H9 (cell line): ENCODE results near the gene SLC6A19. TPM values are rescaled to one million over a fixed set of nuclear protein-coding genes. Genes with fewer than 3 reads are reported as not detected.
A peak's percentile ranks its signal among the peaks of the same experiment; 100 is the strongest.

Experiments used
- DNase-seq: peaks from one replicate; pipeline ENCODE4 v3.0.0-alpha.2; 2017
- H2AFZ ChIP-seq: one replicate; pipeline ENCODE4 v1.6.1; 2013; ENCODE audit warnings: mild to moderate bottlenecking, low read length, control low read depth, moderate library complexity
- H2AK5ac ChIP-seq: 2 replicates; pipeline ENCODE4 v1.6.1; 2013; ENCODE audit warnings: low read length, control low read depth, mixed read lengths; ENCODE audit not compliant: insufficient read length
- H2BK120ac ChIP-seq: one replicate; pipeline ENCODE4 v1.6.1; 2013; ENCODE audit warnings: low read depth, mild to moderate bottlenecking, low read length, control low read depth, inconsistent platforms; ENCODE audit not compliant: poor library complexity, severe bottlenecking
- H2BK12ac ChIP-seq: 2 replicates; pipeline ENCODE4 v1.6.1; 2013; ENCODE audit warnings: low read length, control low read depth, mixed read lengths, low read depth; ENCODE audit not compliant: insufficient read length
- H2BK15ac ChIP-seq: 2 replicates; pipeline ENCODE4 v1.6.1; 2013; ENCODE audit warnings: low read depth, low read length, control low read depth
- H2BK20ac ChIP-seq: one replicate; pipeline ENCODE4 v1.6.1; 2013; ENCODE audit warnings: low read depth, mild to moderate bottlenecking, low read length, control low read depth, inconsistent platforms; ENCODE audit not compliant: poor library complexity, severe bottlenecking
- H2BK5ac ChIP-seq: 2 replicates; pipeline ENCODE4 v1.6.1; 2013; ENCODE audit warnings: low read length, control low read depth, mixed read lengths; ENCODE audit not compliant: insufficient read length
- H3K14ac ChIP-seq: 2 replicates; pipeline ENCODE4 v1.6.1; 2013; ENCODE audit warnings: low read length, control low read depth; ENCODE audit not compliant: insufficient read depth
- H3K18ac ChIP-seq: 2 replicates; pipeline ENCODE4 v1.6.1; 2013; ENCODE audit warnings: low read depth, mild to moderate bottlenecking, mixed read lengths, low read length, control low read depth; ENCODE audit not compliant: insufficient read length
- H3K23ac ChIP-seq: 2 replicates; pipeline ENCODE4 v1.6.1; 2013; ENCODE audit warnings: low read length, control low read depth, mixed read lengths, low read depth; ENCODE audit not compliant: insufficient read length
- H3K23me2 ChIP-seq: 2 replicates; pipeline ENCODE4 v1.6.1; 2013; ENCODE audit warnings: low read depth, mild to moderate bottlenecking, mixed read lengths, low read length, control low read depth; ENCODE audit not compliant: insufficient read length, poor library complexity, severe bottlenecking
- H3K27ac ChIP-seq: 2 replicates; pipeline ENCODE4 v1.5.1; 2013; ENCODE audit warnings: low read length, control low read depth, mixed read lengths, low read depth; ENCODE audit not compliant: insufficient read length
- H3K27me3 ChIP-seq: 2 replicates; pipeline ENCODE4 v1.6.1; 2013; ENCODE audit warnings: low read length, control low read depth, inconsistent platforms; ENCODE audit not compliant: insufficient read depth
- H3K4ac ChIP-seq: 2 replicates; pipeline ENCODE4 v1.6.1; 2013; ENCODE audit warnings: low read depth, mild to moderate bottlenecking, control low read depth, inconsistent platforms, low read length, moderate library complexity
- H3K4me1 ChIP-seq: 2 replicates; pipeline ENCODE4 v1.6.1; 2013; ENCODE audit warnings: low read length, control low read depth, inconsistent platforms; ENCODE audit not compliant: insufficient read depth
- H3K4me2 ChIP-seq: 2 replicates; pipeline ENCODE4 v1.6.1; 2013; ENCODE audit warnings: low read length, control low read depth, mixed read lengths; ENCODE audit not compliant: insufficient read length, insufficient read depth
- H3K56ac ChIP-seq: 2 replicates; pipeline ENCODE4 v1.6.1; 2013; ENCODE audit warnings: low read depth, mild to moderate bottlenecking, mixed read lengths, low read length, control low read depth; ENCODE audit not compliant: insufficient read length
- H3K79me1 ChIP-seq: 2 replicates; pipeline ENCODE4 v1.6.1; 2013; ENCODE audit warnings: low read depth, mild to moderate bottlenecking, moderate library complexity, low read length, control low read depth, inconsistent platforms; ENCODE audit not compliant: insufficient read depth, poor library complexity, severe bottlenecking
- H3K79me2 ChIP-seq: 2 replicates; pipeline ENCODE4 v1.6.1; 2013; ENCODE audit warnings: low read length, control low read depth, inconsistent platforms; ENCODE audit not compliant: insufficient read depth
- H3K9ac ChIP-seq: 2 replicates; pipeline ENCODE4 v1.6.1; 2013; ENCODE audit warnings: low read length, control low read depth, mixed read lengths; ENCODE audit not compliant: insufficient read length; ENCODE audit errors: extremely low read depth
- H3K9me3 ChIP-seq: one replicate; pipeline ENCODE4 v1.6.1; 2013; ENCODE audit warnings: low read depth, low read length, inconsistent platforms; ENCODE audit not compliant: control insufficient read depth
- H3T11ph ChIP-seq: one replicate; pipeline ENCODE4 v1.6.1; 2013; ENCODE audit warnings: mild to moderate bottlenecking, low read length, control low read depth, inconsistent platforms
- H4K20me1 ChIP-seq: one replicate; pipeline ENCODE4 v1.6.1; 2013; ENCODE audit not compliant: control insufficient read depth, insufficient read length, insufficient read depth
- H4K5ac ChIP-seq: 2 replicates; pipeline ENCODE4 v1.6.1; 2013; ENCODE audit warnings: low read depth, mild to moderate bottlenecking, mixed read lengths, low read length, control low read depth; ENCODE audit not compliant: insufficient read length
- H4K8ac ChIP-seq: replicated peaks from 2 replicates; pipeline ENCODE4 v1.6.1; 2013; ENCODE audit warnings: low read length, control low read depth, mixed read lengths, low read depth; ENCODE audit not compliant: insufficient read length
- H4K91ac ChIP-seq: 2 replicates; pipeline ENCODE4 v1.6.1; 2013; ENCODE audit warnings: low read depth, mild to moderate bottlenecking, moderate library complexity, mixed read lengths, low read length, control low read depth; ENCODE audit not compliant: insufficient read length
- H3K27ac Mint-ChIP-seq, 3 experiments: 2 replicates in 2 of 3; 3 replicates in 1 of 3; pipeline ENCODE4 v1.8.0; 2020 to 2021; ENCODE audit warnings: mixed read lengths in 3 of 3, mild to moderate bottlenecking in 1 of 3, moderate library complexity in 1 of 3
- H3K27me3 Mint-ChIP-seq: 2 replicates; pipeline ENCODE4 v1.8.0; 2021; ENCODE audit warnings: low read depth, mild to moderate bottlenecking, moderate library complexity, mixed read lengths
- H3K36me3 Mint-ChIP-seq, 3 experiments: 2 replicates in 2 of 3; 3 replicates in 1 of 3; pipeline ENCODE4 v1.8.0; 2020 to 2021; ENCODE audit warnings: low read depth in 3 of 3, mixed read lengths in 3 of 3; ENCODE audit not compliant: insufficient read depth in 1 of 3
- H3K4me1 Mint-ChIP-seq, 2 experiments: 2 replicates each; pipeline ENCODE4 v1.8.0; 2020; ENCODE audit warnings: mixed read lengths in 2 of 2
- H3K4me3 Mint-ChIP-seq, 2 experiments: 2 replicates in 1 of 2; 3 replicates in 1 of 2; pipeline ENCODE4 v1.8.0; 2020 to 2021; ENCODE audit warnings: mild to moderate bottlenecking in 2 of 2, mixed read lengths in 2 of 2, moderate library complexity in 1 of 2
- H3K9me3 Mint-ChIP-seq, 2 experiments: 2 replicates in 1 of 2; 3 replicates in 1 of 2; pipeline ENCODE4 v1.8.0; 2020; ENCODE audit warnings: mild to moderate bottlenecking in 2 of 2, mixed read lengths in 2 of 2, moderate library complexity in 1 of 2
- CTCF ChIP-seq: fragments of 200-600 bp; sonication (generic); conservative IDR thresholded peaks from 3 replicates; pipeline ENCODE4 v1.8.0; 2021; ENCODE audit warnings: antibody characterized with exemption, mild to moderate bottlenecking
- WGBS: extraction: QIAGEN DNeasy Blood & Tissue Kit; methylation state at CpG from one replicate; pipeline ENCODE4 v1.1.7; 2013; ENCODE audit warnings: missing lambda C conversion rate, low lambda C conversion rate, mixed read lengths; ENCODE audit not compliant: insufficient read length; ENCODE audit errors: extremely low coverage; 5-methylcytosine and 5-hydroxymethylcytosine counted together
- total RNA-seq: library from RNA; stranded (reverse); gene quantifications from 2 replicates; pipeline ENCODE4 v1.2.1, GENCODE V29; 2021

SLC6A19 gene
- total RNA-seq, 1 experiment from 2014 or later = not detected

- H3K27me3 Mint-ChIP-seq = peaks cover 16% of the 10 kb centered on the region
- Histone ChIP-seq H3T11ph (no peak overlapping the region), H2AFZ (no peak overlapping the region), H4K8ac (no peak overlapping the region), H2AK5ac (no peak overlapping the region), H3K4me2 (no peak overlapping the region), H4K91ac (no peak overlapping the region), H3K79me2 (no peaks in the 10 kb centered on the region), H3K23me2 (no peaks in the 10 kb centered on the region), H3K23ac (no peak overlapping the region), H3K9ac (no peak overlapping the region), H3K27me3 (no peaks in the 10 kb centered on the region), H3K14ac (no peak overlapping the region), H4K5ac (no peak overlapping the region), H2BK120ac (no peak overlapping the region), H2BK12ac (no peak overlapping the region), H3K18ac (no peak overlapping the region), H2BK15ac (no peak overlapping the region), H3K79me1 (no peaks in the 10 kb centered on the region), H4K20me1 (no peaks in the 10 kb centered on the region), H3K56ac (no peak overlapping the region), H3K27ac (no peak overlapping the region), H3K4ac (no peak overlapping the region), H2BK5ac (no peak overlapping the region), H3K9me3 (no peaks in the 10 kb centered on the region), H2BK20ac (no peak overlapping the region), H3K4me1 (no peaks in the 10 kb centered on the region)
- no peak for DNase-seq
- H3K4me1 Mint-ChIP-seq = peaks cover 5 to 9% of the 10 kb centered on the region in 2 experiments
- WGBS = no CpG with 5 or more reads among the region's 15 CpGs
- no peak for TF ChIP-seq CTCF
- H3K4me3 Mint-ChIP-seq = no peak overlapping the region
- peak overlapping the region in 1 of 3 experiments; percentile 72; a peak in 1 of 7 replicates for H3K27ac Mint-ChIP-seq
- no peaks in the 10 kb centered on the region; a peak in 1 of 5 replicates for H3K9me3 Mint-ChIP-seq
- no peaks in the 10 kb centered on the region for H3K36me3 Mint-ChIP-seq
These were observed 30.0 kb upstream of the SLC6A19 start for GRCh38 chr5:1171340-1171941.
